ENCODE measurements around the gene DST.

GRCh38 chr6:56531839-56532595 lies 110.7 kb downstream of the DST start:
- TF ChIP-seq CTCF (IDR thresholded peaks at IDR 0.05) (no peak), MEF2A (IDR thresholded peaks at IDR 0.05; ENCODE audit: borderline replicate concordance, low read depth) (no peak), REST (IDR thresholded peaks at IDR 0.05; ENCODE audit: low read depth, low read length) (no peak), YY1 (IDR thresholded peaks at IDR 0.05; ENCODE audit: low read depth) (no peak), ZBTB33 (IDR thresholded peaks at IDR 0.05; ENCODE audit: borderline replicate concordance, low read depth) (no peak), TEAD4 (IDR thresholded peaks at IDR 0.05; ENCODE audit: borderline replicate concordance, insufficient read depth) (no peak), CHD2 (IDR thresholded peaks at IDR 0.05; ENCODE audit: low read length, partially characterized antibody) (no peak), EP300 (IDR thresholded peaks at IDR 0.05; ENCODE audit: borderline replicate concordance in 1 of 2, low read depth in 1 of 2, low read length in 1 of 2) (no peak), TCF12 (IDR thresholded peaks at IDR 0.05) (no peak), POLR2AphosphoS5 (IDR thresholded peaks at IDR 0.05; ENCODE audit: low read depth, low read length) (no peak), NFIC (IDR thresholded peaks at IDR 0.05; ENCODE audit: borderline replicate concordance) (no peak), ELF1 (IDR thresholded peaks at IDR 0.05) (no peak), TAF1 (IDR thresholded peaks at IDR 0.05; ENCODE audit: borderline replicate concordance, low read depth, low read length) (no peak)

Data from SK-N-SH (cell line).